Transverse colon (tissue), 1 donor: ENCODE measurements around the gene LRRC61.
"Not testable (repeated sequence)": the region's sequence is repeated elsewhere in the genome, so short reads cannot be mapped to it uniquely, and the experiment has no call there.

Experiments
- EP300 ChIP-seq: sonication (generic); formaldehyde crosslinking; IDR thresholded peaks from one replicate; pipeline ENCODE4 v1.6.1; 2017; ENCODE audit warnings: antibody characterized with exemption, low read depth
- POLR2A ChIP-seq: fragments of 450-650 bp; IDR thresholded peaks from one replicate; pipeline ENCODE4 v1.6.1; 2016; ENCODE audit warnings: antibody characterized with exemption, mild to moderate bottlenecking, moderate library complexity

DNA sequence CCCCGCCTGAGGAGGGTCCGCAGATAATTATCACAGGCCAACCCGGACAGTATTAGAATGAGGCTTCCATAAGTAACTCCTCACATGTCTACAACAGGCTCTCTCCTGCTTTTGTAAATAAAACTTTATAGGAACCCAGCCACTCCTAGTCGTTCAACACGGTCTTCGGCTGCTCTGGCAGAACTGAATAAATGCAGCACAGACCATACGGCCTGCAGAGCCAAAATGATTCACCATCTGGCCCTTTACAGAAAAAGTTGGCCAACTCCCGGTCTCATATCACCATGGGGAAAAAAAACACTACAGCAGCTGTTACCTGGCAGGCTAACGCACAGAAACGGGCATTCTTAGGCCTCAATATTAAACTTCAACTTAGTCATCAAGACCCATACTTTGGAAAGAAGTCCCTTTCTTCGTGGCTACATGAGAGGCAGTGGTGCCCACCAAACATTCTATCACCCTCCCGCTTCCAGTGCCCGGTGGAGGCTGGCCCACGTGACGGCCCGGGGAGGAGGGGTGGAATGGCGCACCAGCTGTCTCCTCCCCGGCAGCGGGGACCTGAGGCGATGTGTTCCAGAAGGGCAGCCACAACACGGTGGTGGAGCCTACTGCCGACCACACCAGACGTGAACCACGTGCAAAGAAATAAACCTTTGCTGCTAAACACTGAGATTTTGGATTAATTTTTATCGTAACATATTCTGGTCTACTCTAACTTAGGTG, 41.3 kb upstream of the LRRC61 start:
- not testable (repeated sequence) for TF ChIP-seq POLR2A, EP300
